Measurements from ENCODE around the gene NDUFB8.

DNA sequence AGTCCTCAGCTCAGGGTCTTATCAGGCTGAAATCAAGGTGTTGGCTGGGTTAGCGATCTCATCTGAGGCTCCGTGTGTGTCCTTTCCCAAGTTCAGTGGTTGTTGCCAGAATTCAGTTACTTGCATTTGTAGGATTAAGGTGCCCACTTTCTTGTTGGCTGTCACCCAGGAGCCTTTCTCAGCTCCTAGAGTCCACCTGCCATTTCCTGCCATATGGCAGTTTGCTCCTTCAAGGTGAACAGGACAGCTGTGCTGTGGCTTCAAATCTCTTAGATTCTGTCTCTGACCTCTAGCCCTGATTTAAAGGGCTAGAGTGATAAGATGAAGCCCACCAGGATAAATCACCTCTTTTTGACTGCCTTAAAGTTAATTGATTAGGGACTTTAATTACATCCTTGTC, 5.1 kb upstream of the NDUFB8 start:
- TF ChIP-seq POLR2A (IDR thresholded peaks at IDR 0.05), result no peak
- no peak for TF ChIP-seq CTCF (IDR thresholded peaks at IDR 0.05)
- TF ChIP-seq POLR2AphosphoS5 (IDR thresholded peaks at IDR 0.05), result no peak

Data from transverse colon (tissue), 4 donors.